B cell (primary cell): ENCODE results near the gene POU2AF1. TPM values are rescaled to one million over a fixed set of nuclear protein-coding genes. Genes with fewer than 3 reads are reported as not detected.
A peak's percentile ranks its signal among the peaks of the same experiment; 100 is the strongest.

Experiments
- ATAC-seq: fragments of 200-7000 bp; cut with Tn5 transposase; one replicate; pipeline ENCODE4 v1.10.0; 2021; ENCODE audit warnings: low read depth, mild to moderate bottlenecking, moderate number of reproducible peaks, moderate library complexity
- CTCF ChIA-PET: fragments of 350-600 bp; sonication (Branson Sonifier 250); formaldehyde crosslinking; loops from one replicate; lab custom pipeline; 2021; ENCODE audit warnings: antibody characterized with exemption, inconsistent platforms; lab: Charles Lee
- POLR2A ChIA-PET: fragments of 350-600 bp; sonication (Branson Sonifier 250); formaldehyde crosslinking; loops from one replicate; lab custom pipeline; 2021; ENCODE audit warnings: antibody characterized with exemption; lab: Charles Lee
- DNase-seq: peaks from one replicate; pipeline ENCODE4 v3.0.0; 2013
- H2AFZ ChIP-seq: 2 replicates; pipeline ENCODE4 v1.6.1; 2012; ENCODE audit warnings: mild to moderate bottlenecking, low read depth, low read length; ENCODE audit not compliant: insufficient read depth, poor library complexity, severe bottlenecking
- H3K27ac ChIP-seq, 2 donors: 1 replicate in 1 of 2; 2 replicates in 1 of 2; pipeline ENCODE4 v1.5.1; 2012 to 2013; ENCODE audit warnings: low read length in 2 of 2, mild to moderate bottlenecking in 2 of 2, moderate library complexity in 1 of 2
- H3K27me3 ChIP-seq, 4 experiments: fragments of 200-600 bp in 1 of 4; sonication (generic) in 1 of 4; replicated peaks in 1 of 4; 1 replicate in 2 of 4; 2 replicates in 2 of 4; pipeline versions ENCODE4 v1.6.1 to v1.7.0; 2013 to 2016; ENCODE audit warnings: low read length in 3 of 4, mild to moderate bottlenecking in 2 of 4, mixed read lengths in 1 of 4, moderate library complexity in 1 of 4; ENCODE audit not compliant: insufficient read depth in 4 of 4, control insufficient read depth in 3 of 4; ENCODE audit errors: control extremely low read depth in 1 of 4
- H3K36me3 ChIP-seq, 2 experiments: replicated peaks in 1 of 2; 1 replicate in 1 of 2; 2 replicates in 1 of 2; pipeline versions ENCODE4 v1.6.1 to v1.7.1; 2013; ENCODE audit warnings: low read length in 1 of 2; ENCODE audit not compliant: insufficient read depth in 2 of 2, control insufficient read depth in 1 of 2; ENCODE audit errors: control extremely low read depth in 1 of 2, extremely low read depth in 1 of 2
- H3K4me1 ChIP-seq, 2 donors: fragments of 200-600 bp in 1 of 2; sonication (generic) in 1 of 2; 1 replicate in 1 of 2; 2 replicates in 1 of 2; pipeline versions ENCODE4 v1.5.1 to v1.6.1; 2013 to 2017; ENCODE audit warnings: low read length in 2 of 2; ENCODE audit not compliant: control insufficient read depth in 2 of 2, insufficient read depth in 2 of 2
- H3K4me2 ChIP-seq: replicated peaks from 2 replicates; pipeline ENCODE3; 2012; ENCODE audit warnings: mild to moderate bottlenecking, low read depth, low read length; ENCODE audit not compliant: poor library complexity, severe bottlenecking
- H3K4me3 ChIP-seq, 5 experiments: fragments of 200-600 bp in 1 of 5; sonication (generic) in 1 of 5; 1 replicate in 3 of 5; 2 replicates in 2 of 5; pipeline versions ENCODE4 v1.5.1 to v1.7.0; 2011 to 2016; ENCODE audit warnings: low read length in 4 of 5, mild to moderate bottlenecking in 4 of 5, low read depth in 2 of 5, control low read depth in 1 of 5, moderate library complexity in 1 of 5; ENCODE audit not compliant: insufficient read depth in 1 of 5; ENCODE audit errors: control extremely low read depth in 1 of 5, extremely low read depth in 1 of 5
- H3K79me2 ChIP-seq: fragments of 200-600 bp; sonication (generic); one replicate; pipeline ENCODE4 v1.6.0; 2016; ENCODE audit warnings: low read length; ENCODE audit not compliant: control insufficient read depth, insufficient read depth
- H3K9ac ChIP-seq: fragments of 200-600 bp; sonication (generic); 2 replicates; pipeline ENCODE4 v1.6.1; 2017; ENCODE audit warnings: mild to moderate bottlenecking, low read length, moderate library complexity
- H3K9me3 ChIP-seq, 3 donors: one replicate each; pipeline versions ENCODE4 v1.6.1 to v1.7.1; 2013; ENCODE audit warnings: low read length in 2 of 3; ENCODE audit not compliant: control insufficient read depth in 2 of 3, insufficient read depth in 1 of 3; ENCODE audit errors: control extremely low read depth in 1 of 3
- H4K20me1 ChIP-seq: 2 replicates; pipeline ENCODE4 v1.6.0; 2012; ENCODE audit warnings: mild to moderate bottlenecking, low read length; ENCODE audit not compliant: insufficient read depth, control insufficient read depth, poor library complexity, severe bottlenecking
- H3K27ac Mint-ChIP-seq: one replicate; pipeline ENCODE4 v1.8.0; 2021; ENCODE audit warnings: mixed read lengths
- H3K27me3 Mint-ChIP-seq: one replicate; pipeline ENCODE4 v1.8.0; 2021; ENCODE audit warnings: mixed read lengths
- H3K4me1 Mint-ChIP-seq: one replicate; pipeline ENCODE4 v1.8.0; 2021; ENCODE audit warnings: mixed read lengths
- H3K4me3 Mint-ChIP-seq: one replicate; pipeline ENCODE4 v1.8.0; 2021; ENCODE audit warnings: mixed read lengths
- H3K9me3 Mint-ChIP-seq: one replicate; pipeline ENCODE4 v1.8.0; 2022; ENCODE audit warnings: mixed read lengths; ENCODE audit not compliant: insufficient read depth
- EZH2 ChIP-seq: IDR thresholded peaks from 2 replicates; pipeline ENCODE4 v1.6.1; 2012; ENCODE audit warnings: borderline replicate concordance, low read depth, mild to moderate bottlenecking, moderate library complexity, low read length; ENCODE audit not compliant: insufficient read depth, poor library complexity, severe bottlenecking
- WGBS: methylation state at CpG from one replicate; pipeline ENCODE4 v1.1.5; 2013; ENCODE audit warnings: missing lambda C conversion rate; ENCODE audit not compliant: insufficient coverage; 5-methylcytosine and 5-hydroxymethylcytosine counted together
- intact Hi-C: fragments of 100-400 bp; cut with micrococcal nuclease; formaldehyde crosslinking; loops from one replicate; pipeline ENCODE4 v1.10.0; 2022
- polyA plus RNA-seq: library from polyadenylated mRNA; depleted of rRNA; stranded (reverse); fragments of >200 nt; gene quantifications from 2 replicates; pipeline ENCODE4 v1.2.3, GENCODE V29; 2012
- total RNA-seq, 2 donors: library from RNA; stranded (reverse); fragments of 120-200 nt in 1 of 2; gene quantifications; 1 replicate in 1 of 2; 2 replicates in 1 of 2; pipeline versions ENCODE4 v1.2.3 to v1.2.4, GENCODE V29; 2013 to 2022
- TF ChIP-seq, protein P1 (sequence below): fragments of 200-600 bp; IDR thresholded peaks from one replicate; pipeline ENCODE4 v1.8.0; 2022; ENCODE audit warnings: antibody characterized with exemption, mild to moderate bottlenecking

Gene POU2AF1
- total and polyA plus RNA-seq, 2 donors (not counting 1 experiment from before 2014, with no cell fraction given): 308 to 407 TPM

DNA sequence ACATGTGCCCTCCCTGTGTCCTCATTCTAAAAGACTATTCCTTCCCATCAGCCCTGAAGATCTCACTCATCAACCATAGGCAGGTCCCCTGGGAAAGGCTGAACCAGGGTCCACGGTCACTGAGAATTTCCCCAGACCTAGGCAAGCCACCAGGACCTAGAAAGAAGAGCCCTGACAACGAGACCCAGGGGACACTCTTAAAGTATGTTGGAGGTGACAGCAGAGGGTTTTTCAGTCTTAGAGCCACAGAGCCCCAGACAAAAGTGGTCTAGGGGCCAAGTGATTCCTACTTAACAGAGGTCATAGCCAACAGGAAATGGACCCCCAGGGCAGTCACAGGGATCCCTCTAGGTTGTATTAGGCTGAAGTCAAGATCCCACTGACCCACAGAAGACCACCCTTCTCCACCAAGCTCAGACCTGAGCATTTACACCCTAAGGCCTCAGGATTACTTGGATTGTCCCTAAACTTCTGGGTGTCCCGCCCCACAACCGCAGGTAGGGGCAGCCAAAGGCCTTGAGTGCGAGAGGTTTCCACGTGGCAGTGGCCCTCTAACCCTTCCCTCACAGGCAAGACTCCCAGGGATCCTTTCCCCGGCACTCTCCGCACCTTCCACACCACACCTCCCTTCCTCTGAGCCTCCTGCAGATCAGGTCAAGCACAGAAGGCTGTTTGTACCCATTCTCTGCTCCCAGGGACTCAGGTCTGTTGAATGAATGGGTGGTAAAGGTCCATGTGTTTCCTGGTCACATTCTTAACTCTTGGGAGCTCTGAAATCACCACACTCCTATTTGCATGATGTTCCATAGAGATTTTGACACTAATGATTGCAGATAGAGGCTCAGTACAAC, 12.3 kb downstream of the POU2AF1 start:
- Histone ChIP-seq H3K9ac (peak overlapping the region; percentile 48), H3K79me2 (peaks cover 100% of the 10 kb centered on the region), H3K4me1 (peaks cover 99 to 100% of the 10 kb centered on the region in 2 donors), H3K4me2 (peak overlapping the region; percentile 70), H2AFZ (no peak overlapping the region), H3K27me3 (no peaks in the 10 kb centered on the region), H3K27ac (peak overlapping the region; percentile 72 to 88), H4K20me1 (peaks cover 85% of the 10 kb centered on the region), H3K9me3 (no peaks in the 10 kb centered on the region), H3K36me3 (peaks cover 2 to 78% of the 10 kb centered on the region in 2 experiments), H3K4me3 (peak overlapping the region in 1 of 5 experiments; percentile 3)
- Mint-ChIP-seq H3K27me3 (no peaks in the 10 kb centered on the region), H3K4me1 (peaks cover 99% of the 10 kb centered on the region), H3K27ac (peak overlapping the region; percentile 94), H3K9me3 (no peaks in the 10 kb centered on the region), H3K4me3 (peak overlapping the region; percentile 86)
- no peak for TF ChIP-seq EZH2
- TF ChIP-seq, protein P1, sequence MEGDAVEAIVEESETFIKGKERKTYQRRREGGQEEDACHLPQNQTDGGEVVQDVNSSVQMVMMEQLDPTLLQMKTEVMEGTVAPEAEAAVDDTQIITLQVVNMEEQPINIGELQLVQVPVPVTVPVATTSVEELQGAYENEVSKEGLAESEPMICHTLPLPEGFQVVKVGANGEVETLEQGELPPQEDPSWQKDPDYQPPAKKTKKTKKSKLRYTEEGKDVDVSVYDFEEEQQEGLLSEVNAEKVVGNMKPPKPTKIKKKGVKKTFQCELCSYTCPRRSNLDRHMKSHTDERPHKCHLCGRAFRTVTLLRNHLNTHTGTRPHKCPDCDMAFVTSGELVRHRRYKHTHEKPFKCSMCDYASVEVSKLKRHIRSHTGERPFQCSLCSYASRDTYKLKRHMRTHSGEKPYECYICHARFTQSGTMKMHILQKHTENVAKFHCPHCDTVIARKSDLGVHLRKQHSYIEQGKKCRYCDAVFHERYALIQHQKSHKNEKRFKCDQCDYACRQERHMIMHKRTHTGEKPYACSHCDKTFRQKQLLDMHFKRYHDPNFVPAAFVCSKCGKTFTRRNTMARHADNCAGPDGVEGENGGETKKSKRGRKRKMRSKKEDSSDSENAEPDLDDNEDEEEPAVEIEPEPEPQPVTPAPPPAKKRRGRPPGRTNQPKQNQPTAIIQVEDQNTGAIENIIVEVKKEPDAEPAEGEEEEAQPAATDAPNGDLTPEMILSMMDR: no peak
- DNase-seq (peak; percentile 2), ATAC-seq (peak; percentile 9)
- WGBS: 92% methylated on average over 2 of the region's 8 CpGs
- POLR2A ChIA-PET: interaction anchor here (0.8 to 7.4 kb wide), 4 partner anchors 10 to 937 kb away, joined by 3 to 53 read pairs (median 5); partner anchors contain the start of genes FDX1 and POU2AF1
- intact Hi-C loops: no loop called here
- CTCF ChIA-PET: interaction anchor here (1.8 to 32.5 kb wide), 3 partner anchors 9 to 52 kb away, joined by 8 to 922 read pairs (median 17); no protein-coding TSS in a partner anchor
